B cell (primary cell): Measurements from ENCODE around the gene COL16A1.

Source experiments
- EZH2 ChIP-seq: IDR thresholded peaks from 2 replicates; pipeline ENCODE4 v1.6.1; 2012; ENCODE audit warnings: borderline replicate concordance, low read depth, mild to moderate bottlenecking, moderate library complexity, low read length; ENCODE audit not compliant: insufficient read depth, poor library complexity, severe bottlenecking
- TF ChIP-seq, protein P1 (sequence below): fragments of 200-600 bp; IDR thresholded peaks from one replicate; pipeline ENCODE4 v1.8.0; 2022; ENCODE audit warnings: antibody characterized with exemption, mild to moderate bottlenecking

DNA sequence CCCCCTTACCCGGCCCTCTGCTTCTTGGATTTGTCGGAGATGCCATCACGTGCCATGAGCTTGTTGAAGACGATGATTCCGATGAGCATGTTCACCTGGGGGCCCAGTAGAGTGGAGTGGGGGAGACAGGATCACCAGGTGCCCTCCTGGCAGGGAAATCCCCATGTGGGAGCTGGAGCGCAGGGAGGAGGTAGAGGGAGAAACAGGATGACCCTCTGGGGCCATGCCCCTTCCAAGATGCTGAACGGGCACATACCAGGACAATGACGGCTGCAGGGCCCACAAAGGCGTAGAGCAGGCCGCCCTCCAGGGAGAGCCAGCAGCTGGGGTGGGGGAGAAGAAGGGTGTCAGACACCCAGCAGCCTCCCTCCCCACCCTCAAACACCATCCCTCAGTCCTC is 31.8 kb upstream of the COL16A1 start:
- TF ChIP-seq, protein P1, sequence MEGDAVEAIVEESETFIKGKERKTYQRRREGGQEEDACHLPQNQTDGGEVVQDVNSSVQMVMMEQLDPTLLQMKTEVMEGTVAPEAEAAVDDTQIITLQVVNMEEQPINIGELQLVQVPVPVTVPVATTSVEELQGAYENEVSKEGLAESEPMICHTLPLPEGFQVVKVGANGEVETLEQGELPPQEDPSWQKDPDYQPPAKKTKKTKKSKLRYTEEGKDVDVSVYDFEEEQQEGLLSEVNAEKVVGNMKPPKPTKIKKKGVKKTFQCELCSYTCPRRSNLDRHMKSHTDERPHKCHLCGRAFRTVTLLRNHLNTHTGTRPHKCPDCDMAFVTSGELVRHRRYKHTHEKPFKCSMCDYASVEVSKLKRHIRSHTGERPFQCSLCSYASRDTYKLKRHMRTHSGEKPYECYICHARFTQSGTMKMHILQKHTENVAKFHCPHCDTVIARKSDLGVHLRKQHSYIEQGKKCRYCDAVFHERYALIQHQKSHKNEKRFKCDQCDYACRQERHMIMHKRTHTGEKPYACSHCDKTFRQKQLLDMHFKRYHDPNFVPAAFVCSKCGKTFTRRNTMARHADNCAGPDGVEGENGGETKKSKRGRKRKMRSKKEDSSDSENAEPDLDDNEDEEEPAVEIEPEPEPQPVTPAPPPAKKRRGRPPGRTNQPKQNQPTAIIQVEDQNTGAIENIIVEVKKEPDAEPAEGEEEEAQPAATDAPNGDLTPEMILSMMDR = no peak
- no peak for TF ChIP-seq EZH2
